ENCODE results near the gene ACADL. TPM values are rescaled to one million over a fixed set of nuclear protein-coding genes. Genes with fewer than 3 reads are reported as not detected.

Gene ACADL
- total and polyA plus RNA-seq, 2 of the 8 experiments (the other 6 are each of a cell fraction or from before 2014, with no cell fraction given) = 0.11 to 0.34 TPM

DNA sequence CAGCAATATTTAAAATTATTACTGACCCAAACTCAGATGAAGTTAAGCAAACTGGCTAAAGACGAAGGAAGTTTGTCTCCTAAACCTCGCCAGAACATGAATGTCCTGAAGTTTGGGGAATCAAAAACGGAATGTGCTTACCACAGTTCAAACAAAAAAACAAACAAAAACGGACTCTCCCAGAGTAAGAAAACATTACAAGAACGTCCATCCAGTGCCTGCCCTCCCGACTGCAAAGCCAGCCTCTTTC is 55.1 kb downstream of the ACADL start:
- H3K4me1 ChIP-seq (replicated peaks in 1 of 4; ENCODE audit: control insufficient read depth in 3 of 4, insufficient read depth in 4 of 4, low read length in 3 of 4) = peaks cover 0 to 4% (median 0%) of the 10 kb centered on the region in 4 experiments; a peak in 1 of 7 replicates

More for the DNA sequence above, 55.1 kb downstream of the ACADL start:
- H3K23ac ChIP-seq (ENCODE audit: insufficient read length) = no peak overlapping the region
- peak overlapping the region; percentile 65 to 80 for H3K4me2 ChIP-seq (ENCODE audit: insufficient read depth in 1 of 2, low read depth in 2 of 2, low read length in 2 of 2)
- no peak overlapping the region for H2AK5ac ChIP-seq (ENCODE audit: low read depth, low read length)
- peak overlapping the region; percentile 47; the same call in 1 of the 2 replicates for H2AFZ ChIP-seq (ENCODE audit: low read length)
- H4K5ac ChIP-seq (ENCODE audit: insufficient read length, low read depth, low read length) = peak overlapping the region; percentile 19
- ChIA-PET POLR2A (ENCODE audit: partially characterized antibody) (interaction anchor here (1.7 kb wide), 2 partner anchors 11 to 18 kb away, joined by 9 to 11 read pairs; no protein-coding TSS in a partner anchor), CTCF (ENCODE audit: partially characterized antibody) (no interaction called here)
- no peaks in the 10 kb centered on the region for H3K9me3 ChIP-seq (ENCODE audit: insufficient read depth in 2 of 2, low read depth in 1 of 2, low read length in 1 of 2)
- no peak overlapping the region for H4K91ac ChIP-seq (replicated peaks; ENCODE audit: insufficient read length, low read length)
- no peaks in the 10 kb centered on the region for H4K20me1 ChIP-seq (replicated peaks in 1 of 2; ENCODE audit: control insufficient read depth in 1 of 2, insufficient read depth in 2 of 2, low read length in 2 of 2)
- H3K4ac ChIP-seq (replicated peaks; ENCODE audit: insufficient read length, low read depth, low read length) = no peak overlapping the region
- H3K27me3 ChIP-seq (replicated peaks in 1 of 4; ENCODE audit: control insufficient read depth in 3 of 4, extremely low read depth in 1 of 4, insufficient read depth in 3 of 4, low read length in 3 of 4) = no peaks in the 10 kb centered on the region
- no peak overlapping the region for H3K14ac ChIP-seq (ENCODE audit: insufficient read length)
- no peak for FAIRE-seq
- H3K79me2 ChIP-seq (ENCODE audit: control insufficient read depth in 1 of 2, insufficient read depth in 2 of 2, low read length in 2 of 2) = peaks cover 0 to 50% of the 10 kb centered on the region in 2 experiments; a peak in 2 of 4 replicates
- H3K23me2 ChIP-seq (ENCODE audit: low read depth, low read length) = peaks cover 10% of the 10 kb centered on the region
- DNase-seq (ENCODE audit: low read depth in 1 of 2, low spot score in 2 of 2) = no peak
- no peak overlapping the region for H3K18ac ChIP-seq (ENCODE audit: extremely low read depth, low read length)
- H3K9ac ChIP-seq (replicated peaks in 1 of 4; ENCODE audit: extremely low read depth in 1 of 4, low read depth in 3 of 4, low read length in 3 of 4) = peak overlapping the region; percentile 78 to 91 (median 81)
- H3K36me3 ChIP-seq (ENCODE audit: control insufficient read depth in 2 of 4, insufficient read depth in 4 of 4, low read length in 3 of 4) = no peaks in the 10 kb centered on the region; a peak in 1 of 8 replicates
- peak overlapping the region; percentile 62 for H2BK5ac ChIP-seq (ENCODE audit: low read depth, low read length)
- no peak overlapping the region for H2BK15ac ChIP-seq (ENCODE audit: low read length)
- H2BK120ac ChIP-seq (replicated peaks; ENCODE audit: low read depth, low read length) = no peak overlapping the region
- H3K56ac ChIP-seq (replicated peaks; ENCODE audit: insufficient read length, low read depth, low read length) = peak overlapping the region; percentile 42
- no peaks in the 10 kb centered on the region for H3K79me1 ChIP-seq (ENCODE audit: low read depth, low read length)
- WGBS, 2 experiments (ENCODE audit: extremely low coverage in 1 of 2, insufficient coverage in 1 of 2, insufficient read length in 1 of 2, insufficient replicate concordance in 2 of 2, low coverage in 1 of 2, low lambda C conversion rate in 2 of 2, missing lambda C conversion rate in 1 of 2) = 6% methylated on average over 6 of the region's 6 CpGs; no CpG with 5 or more reads in 1 of the 2 experiments
- H2BK20ac ChIP-seq (ENCODE audit: low read length) = no peak overlapping the region
- H3K27ac ChIP-seq (ENCODE audit: low read depth, low read length) = peak overlapping the region; percentile 74
- H3K4me3 ChIP-seq (ENCODE audit: extremely low read depth in 1 of 4, insufficient read depth in 2 of 4, low read depth in 3 of 4, low read length in 4 of 4) = peak overlapping the region; percentile 66 to 86 (median 77)
- no peak overlapping the region for H4K8ac ChIP-seq (ENCODE audit: extremely low read depth, insufficient read depth, low read length)
- H2BK12ac ChIP-seq (ENCODE audit: low read depth, low read length) = peak overlapping the region; percentile 27; the same call in 1 of the 2 replicates
- TF ChIP-seq YY1 (IDR thresholded peaks at IDR 0.05; ENCODE audit: low read depth, low read length) = no peak
- no peak for TF ChIP-seq KDM5A (IDR thresholded peaks at IDR 0.05; ENCODE audit: low read length)
- TF ChIP-seq ZNF274 (IDR thresholded peaks at IDR 0.05; ENCODE audit: borderline replicate concordance, extremely low read depth, low read length) = no peak

Measured in H1 (cell line).